ENCODE results near the gene AKR1B15.

Gene AKR1B15

GRCh38 chr7:134618756-134619530, 70.0 kb downstream of the AKR1B15 start:
- DNase-seq (ENCODE audit: low spot score) = no peak

GRCh38 chr7:134619627-134620331, 70.9 kb downstream of the AKR1B15 start:
- DNase-seq (ENCODE audit: low spot score) = no peak

- DNase-seq (ENCODE audit: low spot score) = no peak
Measured at GRCh38 chr7:134622303-134622995, 73.5 kb downstream of the AKR1B15 start.

GRCh38 chr7:134623193-134623592, 74.3 kb downstream of the AKR1B15 start:
- DNase-seq (ENCODE audit: low spot score) = no peak

- DNase-seq (ENCODE audit: low spot score) = no peak
Measured at GRCh38 chr7:134625550-134625949, 76.6 kb downstream of the AKR1B15 start.

- DNase-seq (ENCODE audit: low spot score) = no peak
Measured at GRCh38 chr7:134627109-134627774, 78.3 kb downstream of the AKR1B15 start.

GRCh38 chr7:134627775-134628153, 78.9 kb downstream of the AKR1B15 start:
- no peak for DNase-seq (ENCODE audit: low spot score)

GRCh38 chr7:134629445-134629844, 80.5 kb downstream of the AKR1B15 start:
- no peak for DNase-seq (ENCODE audit: low spot score)
